ENCODE measurements around the gene EFHD1. TPM values are rescaled to one million over a fixed set of nuclear protein-coding genes. Genes with fewer than 3 reads are reported as not detected.

Gene EFHD1
- total and polyA plus RNA-seq, 2 of the 13 experiments (the other 11 are each of a cell fraction or from before 2014, with no cell fraction given), result 0.09 TPM; not detected in 1

DNA sequence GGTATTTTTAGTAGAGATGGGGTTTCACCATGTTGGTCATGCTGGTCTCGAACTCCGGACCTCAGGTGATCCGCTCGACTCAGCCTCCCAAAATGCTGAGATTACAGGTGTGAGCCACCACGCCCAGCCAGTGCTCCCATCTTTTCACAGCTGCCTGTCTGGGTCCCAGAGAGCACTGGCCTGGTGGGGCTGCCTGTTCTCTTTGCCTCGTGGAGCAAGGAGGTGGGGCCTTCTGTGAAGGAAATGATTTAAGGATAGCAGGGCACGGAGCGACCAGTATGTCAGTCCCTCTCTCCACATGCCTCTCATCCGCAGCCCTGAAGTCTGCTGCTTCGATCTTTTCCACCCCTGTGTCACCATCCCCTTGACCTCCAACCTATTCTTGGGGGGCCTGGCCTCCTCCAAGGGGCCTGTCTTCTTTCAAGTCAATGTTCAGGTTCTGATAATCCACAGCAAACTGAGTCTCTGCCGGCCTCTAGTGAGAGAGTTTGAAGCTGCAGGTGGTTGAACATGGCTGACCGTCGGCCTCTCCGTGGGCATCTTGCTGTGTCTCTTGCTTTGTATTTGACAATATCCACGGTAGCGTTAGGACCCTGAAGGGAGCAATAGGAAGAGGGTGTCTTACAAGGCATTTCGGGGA, 35.5 kb downstream of the EFHD1 start (continued):
- no peak for TF ChIP-seq ZNF646 (CRISPR knock-in tag; IDR thresholded peaks at IDR 0.05)
- no peak for TF ChIP-seq ZNF282 (IDR thresholded peaks at IDR 0.05; ENCODE audit: partially characterized antibody)
- no peak for TF ChIP-seq ZNF530 (CRISPR knock-in tag; IDR thresholded peaks at IDR 0.05; ENCODE audit: low read depth)
- TF ChIP-seq TCF7 (IDR thresholded peaks at IDR 0.05; ENCODE audit: low read depth), result no peak
- peak; percentile 20 to 49; a peak in 1 of 4 replicates for TF ChIP-seq HMGXB4 (CRISPR knock-in tag; IDR thresholded peaks at IDR 0.05; ENCODE audit: borderline replicate concordance in 1 of 2, low read depth in 1 of 2)
- TF ChIP-seq LCORL (IDR thresholded peaks at IDR 0.05), result no peak
- TF ChIP-seq LCORL (CRISPR knock-in tag; IDR thresholded peaks at IDR 0.05), result no peak
- TF ChIP-seq, protein P1, sequence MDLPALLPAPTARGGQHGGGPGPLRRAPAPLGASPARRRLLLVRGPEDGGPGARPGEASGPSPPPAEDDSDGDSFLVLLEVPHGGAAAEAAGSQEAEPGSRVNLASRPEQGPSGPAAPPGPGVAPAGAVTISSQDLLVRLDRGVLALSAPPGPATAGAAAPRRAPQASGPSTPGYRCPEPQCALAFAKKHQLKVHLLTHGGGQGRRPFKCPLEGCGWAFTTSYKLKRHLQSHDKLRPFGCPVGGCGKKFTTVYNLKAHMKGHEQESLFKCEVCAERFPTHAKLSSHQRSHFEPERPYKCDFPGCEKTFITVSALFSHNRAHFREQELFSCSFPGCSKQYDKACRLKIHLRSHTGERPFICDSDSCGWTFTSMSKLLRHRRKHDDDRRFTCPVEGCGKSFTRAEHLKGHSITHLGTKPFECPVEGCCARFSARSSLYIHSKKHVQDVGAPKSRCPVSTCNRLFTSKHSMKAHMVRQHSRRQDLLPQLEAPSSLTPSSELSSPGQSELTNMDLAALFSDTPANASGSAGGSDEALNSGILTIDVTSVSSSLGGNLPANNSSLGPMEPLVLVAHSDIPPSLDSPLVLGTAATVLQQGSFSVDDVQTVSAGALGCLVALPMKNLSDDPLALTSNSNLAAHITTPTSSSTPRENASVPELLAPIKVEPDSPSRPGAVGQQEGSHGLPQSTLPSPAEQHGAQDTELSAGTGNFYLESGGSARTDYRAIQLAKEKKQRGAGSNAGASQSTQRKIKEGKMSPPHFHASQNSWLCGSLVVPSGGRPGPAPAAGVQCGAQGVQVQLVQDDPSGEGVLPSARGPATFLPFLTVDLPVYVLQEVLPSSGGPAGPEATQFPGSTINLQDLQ (CRISPR knock-in tag; IDR thresholded peaks at IDR 0.05), result no peak
- TF ChIP-seq POLR2AphosphoS2 (IDR thresholded peaks at IDR 0.05; ENCODE audit: low read depth, low read length), result no peak
- TF ChIP-seq YY1 (IDR thresholded peaks at IDR 0.05; ENCODE audit: insufficient read depth, insufficient replicate concordance, low read depth, low read length), result peak; percentile 59
- peak; percentile 69; the same call in 1 of the 2 replicates for TF ChIP-seq ZNF605 (CRISPR knock-in tag; IDR thresholded peaks at IDR 0.05)
- TF ChIP-seq ZBTB8A (CRISPR knock-in tag; IDR thresholded peaks at IDR 0.05; ENCODE audit: borderline replicate concordance, low read depth), result no peak
- TF ChIP-seq SP140L (CRISPR knock-in tag; IDR thresholded peaks at IDR 0.05; ENCODE audit: borderline replicate concordance), result 0 out of 2 replicates have a peak, but pooled peaks have one; percentile 37
- no peak for TF ChIP-seq ZFX (CRISPR knock-in tag; IDR thresholded peaks at IDR 0.05; ENCODE audit: low read depth)
- no peak for TF ChIP-seq CENPT (CRISPR knock-in tag; IDR thresholded peaks at IDR 0.05; ENCODE audit: low read depth)
- TF ChIP-seq SP1 (IDR thresholded peaks at IDR 0.05), result no peak
- no peak for TF ChIP-seq SP1 (CRISPR knock-in tag; IDR thresholded peaks at IDR 0.05)
- TF ChIP-seq HDAC6 (IDR thresholded peaks at IDR 0.05; ENCODE audit: low read depth, low read length), result no peak

Data from HepG2 (cell line).